Neural crest cell (in vitro differentiated cells): ENCODE results near the gene KDM5B. TPM values are rescaled to one million over a fixed set of nuclear protein-coding genes. Genes with fewer than 3 reads are reported as not detected.

Source experiments
- DNase-seq: peaks from one replicate; pipeline ENCODE4 v3.0.0; 2021; ENCODE audit warnings: low read depth, mixed read lengths, low spot score
- H3K27ac Mint-ChIP-seq: one replicate; pipeline ENCODE4 v1.8.0; 2021; ENCODE audit warnings: mild to moderate bottlenecking, mixed read lengths; ENCODE audit not compliant: unreplicated experiment
- H3K27me3 Mint-ChIP-seq: 2 replicates; pipeline ENCODE4 v1.8.0; 2021; ENCODE audit warnings: low read depth, mild to moderate bottlenecking, mixed read lengths
- H3K36me3 Mint-ChIP-seq: 2 replicates; pipeline ENCODE4 v1.8.0; 2021; ENCODE audit warnings: low read depth, mild to moderate bottlenecking, mixed read lengths
- H3K4me1 Mint-ChIP-seq: 2 replicates; pipeline ENCODE4 v1.8.0; 2021; ENCODE audit warnings: mixed read lengths
- H3K4me3 Mint-ChIP-seq: one replicate; pipeline ENCODE4 v1.8.0; 2021; ENCODE audit warnings: mild to moderate bottlenecking, mixed read lengths
- H3K9me3 Mint-ChIP-seq: 2 replicates; pipeline ENCODE4 v1.8.0; 2021; ENCODE audit warnings: mixed read lengths
- total RNA-seq: library from RNA; stranded (reverse); gene quantifications from 2 replicates; pipeline ENCODE4 v1.2.1, GENCODE V29; 2021
- TF ChIP-seq, protein P1 (sequence below): fragments of 200-600 bp; sonication (generic); conservative IDR thresholded peaks from 2 replicates; pipeline ENCODE4 v1.5.0; 2021; ENCODE audit warnings: antibody characterized with exemption, mild to moderate bottlenecking

Gene KDM5B
- total RNA-seq, 1 donor from 2014 or later: 158 TPM

DNA sequence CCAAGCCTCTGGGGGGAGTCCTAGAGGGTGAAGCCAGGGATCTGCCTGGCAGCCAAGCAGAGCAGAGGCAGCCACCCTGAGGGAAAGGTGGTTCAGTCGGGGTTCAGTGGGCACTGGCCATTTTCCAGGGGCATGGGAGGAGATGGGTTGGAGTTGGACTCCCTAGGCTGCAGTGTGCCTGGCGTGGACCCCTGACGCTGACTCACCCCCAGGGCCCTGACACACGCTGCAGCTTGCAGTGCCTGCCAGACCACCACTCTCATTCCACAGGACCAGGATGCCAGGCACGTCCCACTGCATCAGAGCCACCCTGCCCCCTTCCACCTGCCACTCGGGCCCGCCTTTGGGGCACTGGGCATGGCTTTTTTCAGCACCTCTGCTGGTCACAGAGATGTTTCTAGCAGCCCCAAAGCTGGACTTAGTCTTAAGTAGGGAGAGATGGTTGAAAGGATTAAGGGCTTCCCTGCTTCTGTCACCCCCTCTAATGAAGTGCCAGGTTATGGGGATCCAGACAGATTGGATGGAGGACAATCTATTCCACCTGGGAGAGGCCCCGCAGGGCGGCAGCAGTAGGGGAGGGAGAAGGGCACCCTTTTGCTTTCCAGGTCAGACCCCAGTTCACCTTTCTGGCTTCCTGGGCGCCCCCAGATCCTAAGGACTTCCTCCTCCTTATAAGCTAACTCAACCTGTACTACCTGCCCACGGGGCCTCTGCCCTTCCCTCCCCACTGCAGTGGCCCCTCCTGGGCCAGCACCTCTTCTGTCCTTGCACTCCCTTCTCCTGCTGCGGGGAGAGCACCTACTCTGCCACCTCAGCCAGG is 99.6 kb downstream of the KDM5B start:
- H3K27ac Mint-ChIP-seq: no peak overlapping the region
- peak overlapping the region; percentile 64 for H3K4me3 Mint-ChIP-seq

DNA sequence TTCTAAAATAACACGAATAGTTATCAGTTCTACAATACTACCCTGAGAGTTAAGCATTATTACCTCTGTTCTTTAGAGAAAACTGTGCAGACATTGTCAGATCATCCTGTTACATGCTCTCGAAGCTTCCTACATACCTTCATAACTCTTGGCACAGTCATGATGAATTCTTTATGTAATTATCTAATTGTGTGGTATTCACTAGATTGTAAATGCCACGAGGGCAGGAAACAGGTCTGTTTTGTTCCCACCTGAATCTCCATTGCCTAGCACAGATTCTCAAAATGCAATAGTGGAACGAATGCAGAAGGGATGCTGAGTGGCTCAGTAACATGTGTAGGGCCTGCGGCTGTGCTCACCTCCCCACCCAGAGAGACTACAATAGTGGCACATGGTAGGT is 101.4 kb downstream of the KDM5B start:
- Mint-ChIP-seq H3K27ac (no peak overlapping the region), H3K4me1 (peaks cover 4% of the 10 kb centered on the region), H3K4me3 (no peak overlapping the region), H3K9me3 (no peaks in the 10 kb centered on the region), H3K36me3 (no peaks in the 10 kb centered on the region), H3K27me3 (peaks cover 96% of the 10 kb centered on the region)
- TF ChIP-seq, protein P1, sequence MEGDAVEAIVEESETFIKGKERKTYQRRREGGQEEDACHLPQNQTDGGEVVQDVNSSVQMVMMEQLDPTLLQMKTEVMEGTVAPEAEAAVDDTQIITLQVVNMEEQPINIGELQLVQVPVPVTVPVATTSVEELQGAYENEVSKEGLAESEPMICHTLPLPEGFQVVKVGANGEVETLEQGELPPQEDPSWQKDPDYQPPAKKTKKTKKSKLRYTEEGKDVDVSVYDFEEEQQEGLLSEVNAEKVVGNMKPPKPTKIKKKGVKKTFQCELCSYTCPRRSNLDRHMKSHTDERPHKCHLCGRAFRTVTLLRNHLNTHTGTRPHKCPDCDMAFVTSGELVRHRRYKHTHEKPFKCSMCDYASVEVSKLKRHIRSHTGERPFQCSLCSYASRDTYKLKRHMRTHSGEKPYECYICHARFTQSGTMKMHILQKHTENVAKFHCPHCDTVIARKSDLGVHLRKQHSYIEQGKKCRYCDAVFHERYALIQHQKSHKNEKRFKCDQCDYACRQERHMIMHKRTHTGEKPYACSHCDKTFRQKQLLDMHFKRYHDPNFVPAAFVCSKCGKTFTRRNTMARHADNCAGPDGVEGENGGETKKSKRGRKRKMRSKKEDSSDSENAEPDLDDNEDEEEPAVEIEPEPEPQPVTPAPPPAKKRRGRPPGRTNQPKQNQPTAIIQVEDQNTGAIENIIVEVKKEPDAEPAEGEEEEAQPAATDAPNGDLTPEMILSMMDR: no peak
- no peak for DNase-seq

More for the DNA sequence above, 99.6 kb downstream of the KDM5B start:
- Mint-ChIP-seq H3K36me3 (no peaks in the 10 kb centered on the region), H3K27me3 (peaks cover 95% of the 10 kb centered on the region), H3K4me1 (peaks cover 17% of the 10 kb centered on the region), H3K9me3 (no peaks in the 10 kb centered on the region)
- DNase-seq: no peak
- TF ChIP-seq, protein P1: no peak

- DNase-seq: no peak
- Mint-ChIP-seq H3K27me3 (peaks cover 90% of the 10 kb centered on the region), H3K4me1 (no peaks in the 10 kb centered on the region), H3K9me3 (no peaks in the 10 kb centered on the region), H3K36me3 (no peaks in the 10 kb centered on the region), H3K27ac (no peak overlapping the region), H3K4me3 (no peak overlapping the region)
- TF ChIP-seq, protein P1: no peak
These were observed 103.6 kb downstream of the KDM5B start for GRCh38 chr1:202704601-202705000.

DNA sequence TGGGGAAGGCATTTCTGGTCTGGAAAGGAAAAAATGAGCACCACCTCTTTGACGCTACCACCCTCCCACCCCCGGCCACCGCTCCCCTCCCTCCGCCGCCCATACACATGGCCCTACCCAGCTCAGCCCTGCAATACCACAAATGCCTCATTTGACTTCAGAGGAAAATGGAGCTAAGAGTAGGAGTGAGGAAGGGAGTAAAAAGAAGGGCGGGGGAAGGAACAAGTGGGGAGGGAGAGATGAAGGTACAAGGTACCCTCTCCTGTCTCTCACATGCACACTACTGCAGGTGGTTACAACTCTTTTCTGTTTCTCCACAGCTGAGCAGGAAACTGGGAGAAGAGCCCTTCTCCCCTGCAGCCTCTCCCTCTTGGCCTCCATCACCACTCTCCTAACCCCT is 105.0 kb downstream of the KDM5B start:
- Mint-ChIP-seq H3K9me3 (no peaks in the 10 kb centered on the region), H3K36me3 (no peaks in the 10 kb centered on the region), H3K4me1 (no peaks in the 10 kb centered on the region), H3K27me3 (peaks cover 81% of the 10 kb centered on the region), H3K4me3 (no peak overlapping the region), H3K27ac (no peak overlapping the region)
- no peak for DNase-seq
- TF ChIP-seq, protein P1: no peak

DNA sequence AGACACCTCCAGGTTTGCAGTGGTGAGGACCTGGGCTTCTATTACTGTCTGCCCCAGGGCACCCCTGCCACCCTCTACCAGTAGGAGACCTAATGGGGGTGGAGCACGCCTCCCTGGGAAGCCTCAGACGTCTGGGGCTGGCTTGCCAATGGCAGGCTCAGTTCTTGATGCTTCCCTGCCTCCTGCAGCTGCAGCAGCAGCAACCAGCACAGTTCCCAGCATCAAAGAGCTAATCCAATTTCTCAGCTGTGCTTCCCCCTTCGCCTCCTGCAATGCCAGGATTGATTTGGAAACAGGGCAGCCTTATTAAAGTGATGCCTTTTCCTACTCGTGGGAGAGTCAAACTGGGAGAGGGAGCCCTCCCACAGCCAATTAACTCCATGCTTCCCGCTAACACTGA is 106.1 kb downstream of the KDM5B start:
- H3K27me3 Mint-ChIP-seq: peaks cover 76% of the 10 kb centered on the region
- no peak for DNase-seq

More for the DNA sequence above, 106.1 kb downstream of the KDM5B start:
- Mint-ChIP-seq H3K9me3 (no peaks in the 10 kb centered on the region), H3K4me3 (no peak overlapping the region), H3K4me1 (no peaks in the 10 kb centered on the region), H3K36me3 (no peaks in the 10 kb centered on the region), H3K27ac (no peak overlapping the region)
- TF ChIP-seq, protein P1: no peak
